Dendritic cell treated with granulocyte-macrophage colony-stimulating factor and Interleukin-4, amounts not matched to agents 40 ng/mL and 50 ng/mL, for 4 days (primary cell): ENCODE results near the gene NEDD4L.
"Not testable (repeated sequence)": the region's sequence is repeated elsewhere in the genome, so short reads cannot be mapped to it uniquely, and the experiment has no call there.

ENCODE experiments used
- H3K27ac Mint-ChIP-seq: one replicate; pipeline ENCODE4 v1.8.0; 2022; ENCODE audit warnings: mild to moderate bottlenecking, mixed read lengths
- H3K27me3 Mint-ChIP-seq: one replicate; pipeline ENCODE4 v1.8.0; 2022; ENCODE audit warnings: mild to moderate bottlenecking, mixed read lengths
- H3K36me3 Mint-ChIP-seq: one replicate; pipeline ENCODE4 v1.8.0; 2022; ENCODE audit warnings: low read depth, mixed read lengths
- H3K4me1 Mint-ChIP-seq: one replicate; pipeline ENCODE4 v1.8.0; 2022; ENCODE audit warnings: low read depth, mixed read lengths
- H3K4me3 Mint-ChIP-seq: one replicate; pipeline ENCODE4 v1.8.0; 2022; ENCODE audit warnings: mild to moderate bottlenecking, moderate library complexity, mixed read lengths
- H3K9me3 Mint-ChIP-seq: one replicate; pipeline ENCODE4 v1.8.0; 2022; ENCODE audit warnings: mixed read lengths
- intact Hi-C: fragments of 100-400 bp; cut with micrococcal nuclease; formaldehyde crosslinking; loops from one replicate; pipeline ENCODE4 v1.15.0; 2022

NEDD4L gene

DNA sequence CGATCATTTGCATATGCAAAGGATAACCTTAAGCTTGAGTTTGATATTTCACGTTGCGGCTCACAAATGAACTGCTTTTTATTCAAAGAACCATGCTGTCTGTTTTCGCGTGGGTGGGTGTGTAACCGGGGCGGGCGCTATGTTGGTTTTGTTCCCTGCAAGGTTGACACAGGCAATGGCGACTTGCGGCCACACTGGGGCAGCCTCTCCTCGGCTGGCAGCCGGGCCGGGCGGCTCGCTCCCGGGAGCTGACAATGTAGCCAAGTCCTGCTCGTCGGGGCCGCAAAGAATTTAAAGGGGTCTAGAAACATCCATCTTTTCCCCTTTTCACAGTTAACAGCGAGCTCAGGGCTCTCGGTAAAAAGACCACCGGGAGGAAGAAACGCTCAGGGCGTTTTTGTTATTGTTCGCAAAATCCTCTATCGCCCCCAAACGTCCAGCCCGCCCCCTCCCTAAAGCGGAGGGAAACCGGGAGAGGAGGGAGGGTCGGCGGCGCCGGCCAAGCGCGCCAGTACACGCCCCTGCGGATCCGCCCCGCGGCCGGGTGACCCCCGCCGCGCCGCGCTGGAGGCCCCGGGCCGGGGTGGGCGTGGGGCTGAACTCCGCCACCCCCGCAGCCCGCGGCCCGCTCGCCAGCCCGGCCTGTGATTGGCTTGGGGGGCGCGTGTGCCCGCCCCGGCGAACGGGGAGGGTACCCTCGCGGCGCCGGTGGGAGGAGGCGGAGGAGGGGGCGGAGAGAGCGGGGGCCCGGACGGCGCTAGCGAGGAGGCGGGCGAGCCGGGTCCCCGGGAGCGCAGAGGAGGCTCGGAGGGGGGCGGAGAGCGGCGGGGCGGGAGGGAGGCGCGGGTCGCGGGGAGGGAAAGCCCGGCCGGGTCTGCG lies at the start of gene NEDD4L:
NEDD4L (plus strand) TSS at position 736 of the 879 bp plus-strand sequence. CDS start 435 bp downstream, outside the sequence.
- peak within 1 kb of the TSS; percentile 48 for H3K27ac Mint-ChIP-seq
- no peaks in the 10 kb centered on the region for H3K9me3 Mint-ChIP-seq
- H3K4me1 Mint-ChIP-seq, result peaks cover 51% of the 10 kb centered on the region
- H3K36me3 Mint-ChIP-seq, result peaks cover 8% of the 10 kb centered on the region
- H3K4me3 Mint-ChIP-seq, result peak within 1 kb of the TSS; percentile 85
- intact Hi-C loops, result loop anchor here (1.0 kb wide), 1 partner anchor 79 kb away; no protein-coding TSS in a partner anchor
- peaks cover 53% of the 10 kb centered on the region for H3K27me3 Mint-ChIP-seq

DNA sequence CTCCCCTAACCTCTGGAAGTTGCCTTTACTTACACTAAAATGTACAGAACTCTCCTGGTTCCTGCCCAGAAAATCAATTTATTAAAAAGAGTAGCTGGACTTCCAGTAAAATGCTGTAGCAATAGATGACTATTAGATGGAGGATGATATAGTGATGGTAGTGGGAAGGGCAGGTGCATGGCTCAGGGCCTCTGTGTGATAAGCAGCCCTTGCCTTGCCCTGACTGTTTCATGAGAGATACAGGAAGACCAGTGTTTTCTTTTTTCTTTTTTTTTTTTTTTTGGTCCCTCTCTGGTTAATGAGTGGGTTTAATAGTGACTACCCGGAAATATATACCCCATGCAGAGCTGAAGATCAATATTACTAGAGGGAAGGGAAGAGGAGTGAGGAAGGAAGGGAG lies 48.7 kb upstream of the NEDD4L start:
- peaks cover 3% of the 10 kb centered on the region for H3K27me3 Mint-ChIP-seq
- H3K36me3 Mint-ChIP-seq, result no peaks in the 10 kb centered on the region
- H3K4me1 Mint-ChIP-seq, result no peaks in the 10 kb centered on the region
- H3K4me3 Mint-ChIP-seq, result no peak overlapping the region
- H3K27ac Mint-ChIP-seq, result no peak overlapping the region
- intact Hi-C loops, result no loop called here
- H3K9me3 Mint-ChIP-seq, result no peaks in the 10 kb centered on the region

DNA sequence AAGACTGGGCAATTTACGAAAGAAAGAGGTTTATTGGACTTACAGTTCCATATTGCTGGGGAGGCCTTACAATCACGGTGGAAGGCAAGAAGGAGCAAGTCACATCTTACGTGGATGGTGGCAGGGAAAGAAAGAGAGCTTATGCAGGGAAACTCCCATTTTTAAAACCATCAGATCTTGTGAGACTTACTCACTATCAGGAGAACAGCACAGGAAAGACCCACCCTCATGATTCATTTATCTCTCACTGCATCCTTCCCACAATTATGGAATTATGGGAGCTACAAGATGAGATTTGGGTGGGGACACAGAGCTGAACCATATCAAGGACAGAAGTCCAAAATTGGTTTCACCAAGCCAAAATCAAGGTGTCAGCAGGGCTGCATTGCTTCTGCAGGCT lies 47.1 kb upstream of the NEDD4L start:
- H3K27ac Mint-ChIP-seq, H3K4me1 Mint-ChIP-seq, intact Hi-C loops, H3K36me3 Mint-ChIP-seq, H3K27me3 Mint-ChIP-seq, H3K9me3 Mint-ChIP-seq, H3K4me3 Mint-ChIP-seq: not testable (repeated sequence)

DNA sequence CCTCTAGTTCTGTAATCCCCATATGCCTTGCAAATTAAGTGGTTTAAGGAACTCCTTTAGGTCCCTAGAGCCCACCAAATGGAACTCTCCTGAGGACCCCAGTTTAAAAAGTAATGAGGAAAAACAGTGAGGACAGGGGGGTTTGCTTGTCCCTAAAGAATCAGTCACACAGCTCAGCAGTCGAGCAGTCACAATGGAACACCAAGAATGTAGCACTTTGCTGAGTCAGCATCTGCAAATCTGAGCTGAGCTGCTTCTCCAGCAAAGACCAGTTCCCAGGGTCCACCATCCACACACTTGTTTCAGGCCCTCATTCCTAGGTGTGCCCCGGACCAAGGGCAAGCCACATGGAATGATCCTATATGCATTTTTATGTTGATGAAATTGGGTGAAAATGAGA lies 46.2 kb upstream of the NEDD4L start:
- intact Hi-C loops, result no loop called here
- no peak overlapping the region for H3K4me3 Mint-ChIP-seq
- no peaks in the 10 kb centered on the region for H3K9me3 Mint-ChIP-seq
- no peaks in the 10 kb centered on the region for H3K4me1 Mint-ChIP-seq
- peaks cover 10% of the 10 kb centered on the region for H3K27me3 Mint-ChIP-seq
- H3K27ac Mint-ChIP-seq, result no peak overlapping the region
- H3K36me3 Mint-ChIP-seq, result no peaks in the 10 kb centered on the region

DNA sequence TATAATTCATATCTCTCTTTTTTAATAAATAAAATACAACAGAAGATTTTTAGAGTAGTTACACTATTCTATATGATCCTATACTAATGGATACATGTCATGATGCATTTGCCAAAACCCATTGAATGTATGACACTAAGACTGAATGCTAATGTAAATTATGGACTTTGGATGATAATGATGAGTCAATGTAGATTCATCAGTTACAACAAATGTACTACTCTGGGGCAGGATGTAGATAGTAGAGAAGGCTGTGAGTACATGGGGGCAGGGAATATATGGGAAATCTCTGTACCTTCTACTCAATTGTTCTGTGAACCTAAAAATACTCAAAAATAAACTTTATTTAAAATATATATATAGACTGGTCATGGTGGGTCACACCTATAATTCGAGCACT lies 45.6 kb upstream of the NEDD4L start:
- H3K36me3 Mint-ChIP-seq, result no peaks in the 10 kb centered on the region
- no peak overlapping the region for H3K4me3 Mint-ChIP-seq
- H3K9me3 Mint-ChIP-seq, result no peaks in the 10 kb centered on the region
- intact Hi-C loops, result no loop called here
- no peaks in the 10 kb centered on the region for H3K4me1 Mint-ChIP-seq
- H3K27me3 Mint-ChIP-seq, result peaks cover 10% of the 10 kb centered on the region
- no peak overlapping the region for H3K27ac Mint-ChIP-seq

DNA sequence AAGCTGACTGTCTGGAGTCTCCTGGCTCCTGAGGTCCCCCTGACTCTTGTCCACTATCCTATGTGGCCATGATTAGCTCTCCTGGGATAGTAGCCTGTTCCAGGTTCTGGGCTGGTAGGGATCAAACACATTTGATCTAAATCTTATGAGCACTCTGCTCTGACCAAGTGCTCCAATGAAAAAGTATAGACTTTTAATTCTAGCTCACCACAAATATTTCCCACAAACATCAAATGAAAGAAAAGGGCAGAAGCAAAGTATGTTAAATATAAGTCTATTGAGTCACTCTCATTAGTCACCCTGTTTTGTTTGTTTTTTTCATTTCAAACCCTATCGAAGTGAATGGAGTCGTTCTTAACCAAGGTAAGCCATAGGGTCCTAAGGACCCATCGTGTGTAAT lies 39.7 kb upstream of the NEDD4L start:
- no peak overlapping the region for H3K4me3 Mint-ChIP-seq
- no peaks in the 10 kb centered on the region for H3K9me3 Mint-ChIP-seq
- no peak overlapping the region for H3K27ac Mint-ChIP-seq
- no peaks in the 10 kb centered on the region for H3K4me1 Mint-ChIP-seq
- intact Hi-C loops, result no loop called here
- no peaks in the 10 kb centered on the region for H3K36me3 Mint-ChIP-seq
- peaks cover 11% of the 10 kb centered on the region for H3K27me3 Mint-ChIP-seq

DNA sequence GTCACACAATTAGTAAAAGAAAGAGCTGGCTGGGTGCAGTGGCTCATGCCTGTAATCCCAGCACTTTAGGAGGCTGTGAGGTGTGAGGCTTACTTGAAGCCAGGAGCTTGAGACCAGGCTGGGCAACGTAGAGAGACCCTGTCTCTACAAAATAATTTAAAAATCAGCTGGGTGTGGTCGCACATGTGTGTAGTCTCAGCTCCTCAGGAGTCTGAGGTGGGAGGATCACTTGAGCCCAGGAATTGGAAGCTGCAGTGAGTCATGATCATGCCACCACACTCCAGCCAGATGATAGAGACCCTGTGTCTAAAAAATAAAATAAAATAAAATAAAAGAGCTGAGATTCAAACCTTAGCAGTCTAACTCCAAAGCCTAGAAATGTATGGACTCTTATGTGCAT lies 39.0 kb upstream of the NEDD4L start:
- Mint-ChIP-seq H3K27me3 (peaks cover 11% of the 10 kb centered on the region), H3K27ac (no peak overlapping the region), H3K4me1 (no peaks in the 10 kb centered on the region), H3K9me3 (no peaks in the 10 kb centered on the region), H3K36me3 (no peaks in the 10 kb centered on the region), H3K4me3 (no peak overlapping the region)
- intact Hi-C loops, result no loop called here

DNA sequence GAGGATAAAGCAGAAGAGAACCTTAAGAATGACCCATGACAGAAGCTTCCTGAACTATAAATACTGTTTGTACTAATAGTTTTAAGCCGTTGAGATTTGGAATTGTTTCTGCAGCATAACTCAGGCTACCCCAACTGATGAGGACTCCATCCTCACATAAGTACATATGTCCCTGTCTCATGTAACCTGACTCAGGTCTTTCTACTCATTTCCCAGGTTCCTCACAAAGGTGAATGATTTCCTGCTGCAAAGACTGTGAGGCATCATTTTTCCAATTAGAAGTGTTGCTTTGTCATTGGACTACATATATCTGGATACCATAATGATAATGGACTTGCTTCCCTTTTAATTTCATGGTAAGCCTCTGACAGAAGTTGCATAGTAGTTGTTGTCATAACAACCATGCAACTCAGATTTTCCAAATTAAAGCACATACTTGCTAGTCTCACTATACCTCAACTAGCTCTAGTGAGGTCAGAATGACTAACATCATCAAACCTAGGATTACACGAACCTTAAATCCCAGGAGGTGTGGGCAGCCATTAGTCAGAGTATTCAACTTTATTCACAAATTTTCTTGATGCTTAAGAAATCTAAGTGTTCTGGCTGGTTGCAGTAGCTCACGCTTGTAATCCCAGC lies 38.0 kb upstream of the NEDD4L start:
- H3K9me3 Mint-ChIP-seq, result no peaks in the 10 kb centered on the region
- peaks cover 6% of the 10 kb centered on the region for H3K27me3 Mint-ChIP-seq
- no peaks in the 10 kb centered on the region for H3K4me1 Mint-ChIP-seq
- no peaks in the 10 kb centered on the region for H3K36me3 Mint-ChIP-seq
- H3K4me3 Mint-ChIP-seq, result no peak overlapping the region
- H3K27ac Mint-ChIP-seq, result no peak overlapping the region
- intact Hi-C loops, result no loop called here

DNA sequence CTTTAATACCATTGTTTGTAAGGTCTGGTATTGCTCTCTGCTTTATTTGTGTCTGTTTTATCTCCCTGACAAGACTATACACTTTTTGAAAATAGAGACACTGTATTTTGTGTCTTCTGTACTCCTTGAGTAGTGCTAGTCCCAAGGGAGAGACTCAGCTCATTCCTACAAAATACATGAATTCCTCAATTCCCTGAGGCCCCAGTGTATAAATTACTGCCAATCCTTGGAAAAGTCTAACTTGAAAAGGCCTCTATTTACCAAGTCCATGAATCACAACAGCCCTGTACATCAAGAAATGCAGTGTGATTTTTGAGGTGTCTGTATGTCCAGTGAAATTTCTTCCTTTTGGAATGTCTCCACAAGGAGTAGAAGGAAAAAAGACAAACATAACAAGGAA lies 34.9 kb upstream of the NEDD4L start:
- H3K4me1 Mint-ChIP-seq, result no peaks in the 10 kb centered on the region
- H3K9me3 Mint-ChIP-seq, result no peaks in the 10 kb centered on the region
- intact Hi-C loops, result no loop called here
- peaks cover 4% of the 10 kb centered on the region for H3K27me3 Mint-ChIP-seq
- no peak overlapping the region for H3K4me3 Mint-ChIP-seq
- no peak overlapping the region for H3K27ac Mint-ChIP-seq
- H3K36me3 Mint-ChIP-seq, result no peaks in the 10 kb centered on the region

DNA sequence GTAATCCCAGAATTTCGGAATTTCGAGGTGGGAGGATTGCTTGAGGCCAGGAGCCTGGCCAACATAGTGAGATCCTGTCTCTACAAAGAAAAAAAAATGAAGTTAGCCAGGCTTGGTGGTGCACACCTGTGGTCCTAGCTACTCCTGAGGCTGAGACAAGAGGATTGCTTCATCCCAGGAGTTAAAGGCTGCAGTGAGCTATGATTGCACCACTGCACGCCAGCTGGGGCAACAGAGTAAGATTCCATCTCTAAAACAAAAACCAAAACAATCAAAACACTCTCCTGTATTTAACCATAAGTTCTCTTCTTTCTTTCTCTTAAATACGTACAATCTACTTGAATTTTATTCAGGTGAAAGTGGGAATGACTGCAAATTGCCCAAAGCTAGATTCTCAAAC lies 33.8 kb upstream of the NEDD4L start:
- no peak overlapping the region for H3K27ac Mint-ChIP-seq
- H3K4me3 Mint-ChIP-seq, result no peak overlapping the region
- H3K9me3 Mint-ChIP-seq, result no peaks in the 10 kb centered on the region
- H3K27me3 Mint-ChIP-seq, result peaks cover 4% of the 10 kb centered on the region
- peaks cover 7% of the 10 kb centered on the region for H3K4me1 Mint-ChIP-seq
- intact Hi-C loops, result no loop called here
- H3K36me3 Mint-ChIP-seq, result no peaks in the 10 kb centered on the region

DNA sequence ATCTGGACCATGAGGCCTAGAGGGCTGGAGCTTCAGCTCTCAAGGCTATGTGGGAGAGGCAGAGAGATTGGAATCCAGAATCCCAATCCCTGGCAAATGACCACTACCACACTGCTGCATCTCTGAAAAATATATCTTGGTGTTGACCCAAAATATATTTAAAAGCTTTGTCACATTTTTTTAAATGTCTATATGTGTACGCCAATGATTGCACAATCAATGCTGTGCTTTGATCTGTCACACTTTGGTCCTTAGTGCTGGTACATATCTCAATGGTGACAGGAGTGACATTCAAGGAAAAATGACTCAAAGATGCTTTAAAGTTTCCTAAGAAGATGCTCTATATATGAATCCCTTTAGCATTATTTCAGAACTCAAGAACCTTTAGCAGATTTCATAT lies 31.7 kb upstream of the NEDD4L start:
- intact Hi-C loops, result no loop called here

DNA sequence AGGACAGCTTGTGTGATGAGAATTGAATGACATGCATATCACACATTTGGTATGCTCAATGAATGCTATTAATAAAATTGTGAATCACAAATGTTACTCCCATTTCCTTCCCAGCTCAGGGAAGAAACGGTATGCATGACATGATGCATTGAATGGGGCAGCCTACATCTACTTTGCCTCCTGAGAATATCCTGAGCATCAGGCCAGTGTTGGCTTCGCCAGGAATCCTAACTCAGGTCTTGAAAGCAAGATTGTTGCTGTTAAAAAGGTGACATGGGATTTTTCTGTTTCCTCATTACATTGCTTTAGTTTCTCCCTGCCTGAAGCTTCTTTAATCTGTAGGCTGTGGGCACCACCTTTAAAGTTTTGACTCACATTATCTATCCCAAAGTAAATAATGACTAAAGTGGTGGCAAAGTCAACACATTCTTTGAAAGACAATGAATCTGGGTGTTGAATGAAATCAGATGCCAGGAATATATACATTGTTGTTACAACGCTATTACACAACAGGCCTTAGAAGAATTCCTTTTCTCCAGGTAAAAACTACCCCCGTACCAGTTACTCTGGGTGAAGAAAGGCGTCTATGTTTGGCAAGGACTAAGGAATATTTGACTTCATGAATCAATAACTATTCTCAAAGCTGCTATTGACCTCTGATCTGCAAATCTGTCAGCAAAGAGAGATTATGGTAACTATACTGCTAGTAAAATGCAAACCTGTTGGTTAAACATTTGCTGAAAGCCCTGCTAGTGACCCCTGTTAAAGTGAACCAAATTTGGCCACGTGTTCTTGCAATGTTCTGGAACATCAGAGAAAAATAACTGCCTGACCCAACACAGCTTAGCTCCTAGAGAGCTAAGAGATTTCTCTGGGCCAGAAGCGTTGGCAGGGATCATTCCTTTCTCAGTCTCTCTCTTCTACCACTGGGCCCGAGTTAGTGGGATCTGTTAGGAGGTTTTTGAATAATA lies 30.5 kb upstream of the NEDD4L start:
- H3K9me3 Mint-ChIP-seq, result peaks cover 9% of the 10 kb centered on the region
- H3K36me3 Mint-ChIP-seq, result no peaks in the 10 kb centered on the region
- no peak overlapping the region for H3K27ac Mint-ChIP-seq
- peaks cover 8% of the 10 kb centered on the region for H3K27me3 Mint-ChIP-seq
- intact Hi-C loops, result no loop called here
- H3K4me3 Mint-ChIP-seq, result no peak overlapping the region
- H3K4me1 Mint-ChIP-seq, result peaks cover 10% of the 10 kb centered on the region

More for the DNA sequence above, 31.7 kb upstream of the NEDD4L start:
- Mint-ChIP-seq H3K4me1 (peaks cover 10% of the 10 kb centered on the region), H3K9me3 (peaks cover 9% of the 10 kb centered on the region), H3K36me3 (no peaks in the 10 kb centered on the region), H3K4me3 (no peak overlapping the region), H3K27me3 (peaks cover 8% of the 10 kb centered on the region), H3K27ac (no peak overlapping the region)

DNA sequence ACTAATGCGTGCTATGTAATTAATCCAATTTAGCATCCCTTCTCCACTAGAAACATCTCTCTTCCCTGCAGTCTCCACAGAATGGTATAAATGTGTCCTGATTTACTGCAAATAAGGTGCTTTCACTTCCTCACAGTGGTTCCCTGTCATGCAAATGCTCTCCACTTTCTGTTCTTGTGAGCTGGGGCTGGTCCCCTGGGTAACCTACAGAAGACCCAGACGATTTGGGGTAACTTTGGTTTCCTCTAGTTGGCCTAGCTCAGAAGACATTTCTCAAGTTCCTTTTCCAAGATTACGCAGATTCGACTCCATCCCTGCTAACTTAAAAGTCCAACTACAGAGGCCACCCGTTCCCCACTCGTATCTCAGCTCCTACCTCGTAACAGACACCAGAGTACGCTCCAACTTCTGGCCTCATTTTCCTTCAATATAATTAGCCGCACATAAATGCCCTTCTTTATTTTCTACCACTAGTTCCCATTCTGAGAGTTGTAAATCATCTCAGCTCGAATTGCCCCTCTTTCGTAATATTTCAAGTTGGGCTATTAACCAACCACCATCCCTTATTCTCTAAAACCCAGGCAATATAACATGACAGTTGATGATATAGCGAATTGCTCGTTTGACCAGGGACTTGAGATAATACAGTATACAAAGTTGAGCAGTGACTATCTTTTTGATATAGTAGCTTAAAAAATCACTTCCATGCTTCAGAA lies 28.8 kb upstream of the NEDD4L start:
- H3K4me1 Mint-ChIP-seq, result peaks cover 10% of the 10 kb centered on the region
- no peak overlapping the region for H3K4me3 Mint-ChIP-seq
- H3K27ac Mint-ChIP-seq, result no peak overlapping the region
- peaks cover 9% of the 10 kb centered on the region for H3K9me3 Mint-ChIP-seq
- H3K27me3 Mint-ChIP-seq, result peaks cover 8% of the 10 kb centered on the region
- H3K36me3 Mint-ChIP-seq, result no peaks in the 10 kb centered on the region
- intact Hi-C loops, result no loop called here
